Pulmonary artery endothelial cell (primary cell): ENCODE data around the gene HDHD2. TPM values are rescaled to one million over a fixed set of nuclear protein-coding genes. Genes with fewer than 3 reads are reported as not detected.

Source experiments
- DNase-seq: peaks from one replicate; pipeline ENCODE4 v3.0.0-alpha.2; 2011; ENCODE audit warnings: low read depth, low spot score
- total RNA-seq: library from RNA; depleted of rRNA; stranded (reverse); fragments of >200 nt; gene quantifications from 2 replicates; pipeline ENCODE4 v1.2.3, GENCODE V29; 2014

Gene HDHD2
- total RNA-seq, 1 donor from 2014 or later, result 17.7 TPM

DNA sequence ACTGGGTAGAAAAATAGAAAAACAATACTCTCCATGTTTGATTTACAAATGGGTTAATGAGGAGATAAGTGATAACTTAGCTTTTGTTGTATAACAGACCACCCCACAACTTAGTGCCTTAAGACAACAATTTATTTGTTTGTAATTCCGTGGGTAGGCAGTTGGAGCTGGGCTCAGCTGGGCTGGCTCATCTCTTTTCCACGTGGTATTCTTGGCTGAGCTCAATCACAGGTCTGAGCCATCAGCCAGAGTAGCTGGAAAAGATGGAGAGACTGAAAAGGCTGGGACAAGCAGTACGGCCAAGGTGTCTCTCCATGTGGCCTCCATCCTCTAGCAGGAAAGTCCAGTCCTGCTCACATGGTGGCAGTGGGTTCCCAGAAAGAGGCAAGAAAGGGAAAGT, 82.7 kb downstream of the HDHD2 start:
- DNase-seq, result no peak

DNA sequence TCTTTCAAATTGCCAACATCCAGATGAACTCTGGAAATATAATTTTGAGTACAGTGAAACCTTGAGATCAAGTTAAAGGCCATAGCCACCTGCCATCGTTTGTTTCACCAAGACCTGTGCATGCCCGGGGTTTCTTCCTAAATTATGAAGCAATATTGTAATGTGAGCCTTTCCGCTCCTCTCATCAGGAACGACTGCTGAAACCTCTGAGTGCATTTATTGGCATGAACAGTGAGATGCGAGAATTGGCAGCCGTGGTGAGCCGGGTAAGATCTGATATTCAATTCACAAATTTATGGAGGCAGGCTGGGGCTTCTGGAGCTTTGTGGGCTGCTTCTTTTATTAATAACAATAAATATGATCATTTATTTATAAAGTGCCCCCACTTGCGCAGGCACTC, 87.2 kb downstream of the HDHD2 start:
- no peak for DNase-seq

DNA sequence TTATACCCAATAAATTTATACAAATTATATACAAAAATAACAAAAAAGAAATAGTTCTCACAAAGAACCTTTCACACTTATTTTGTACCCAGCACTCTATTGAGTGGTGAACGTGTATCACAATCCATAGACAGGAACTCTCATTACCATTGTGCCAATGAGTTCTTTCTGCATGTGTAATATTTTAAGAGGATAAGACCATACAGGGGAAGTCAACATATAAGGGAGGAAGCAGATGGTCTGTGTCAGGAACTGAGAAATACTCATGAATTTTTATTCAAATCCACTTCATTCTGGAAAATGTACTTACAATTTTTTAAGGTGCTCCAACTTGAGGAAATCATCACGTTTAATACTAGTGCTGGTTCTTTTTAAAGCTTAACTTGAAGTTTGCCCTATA, 87.8 kb downstream of the HDHD2 start:
- no peak for DNase-seq

Other genes starting within 250 kb of the HDHD2 start
- gene PIAS2, start 233.0 kb downstream of the HDHD2 start, total RNA-seq, result 12.7 and 17.2 TPM in 2 replicates
- gene KATNAL2, start 232.9 kb downstream of the HDHD2 start, total RNA-seq, result 0.33 and 0.63 TPM in 2 replicates
- gene ELOA2, start 114.9 kb downstream of the HDHD2 start, total RNA-seq, result not detected in 2 replicates
- 40.7 and 67.9 TPM in 2 replicates for gene IER3IP1, start 25.9 kb upstream of the HDHD2 start, total RNA-seq
- not detected in 2 replicates for gene SKOR2, start 101.2 kb upstream of the HDHD2 start, total RNA-seq